ENCODE results near the gene MGST1. TPM values are rescaled to one million over a fixed set of nuclear protein-coding genes. Genes with fewer than 3 reads are reported as not detected.
"Not testable (repeated sequence)": the region's sequence is repeated elsewhere in the genome, so short reads cannot be mapped to it uniquely, and the experiment has no call there.

The MGST1 gene
- total and polyA plus RNA-seq, 4 donors = 15.1 to 152 (median 76.1) TPM

GRCh38 chr12:16401835-16402234 is 54.4 kb downstream of the MGST1 start:
- H3K27me3 ChIP-seq (ENCODE audit: control insufficient read depth, insufficient read depth, low read length); DNase-seq (ENCODE audit: low read depth in 4 of 6, low spot score in 6 of 6); H3K4me3 ChIP-seq (ENCODE audit: low read depth, low read length); H3K9me3 ChIP-seq (ENCODE audit: control insufficient read depth, insufficient read depth, low read length); H3K27ac ChIP-seq (ENCODE audit: low read depth, low read length); H3K36me3 ChIP-seq (ENCODE audit: control insufficient read depth, insufficient read depth, low read length); H3K4me1 ChIP-seq (ENCODE audit: control insufficient read depth, insufficient read depth, low read length): not testable (repeated sequence)
- WGBS (ENCODE audit: insufficient coverage) = 64% methylated on average over 1 of the region's 1 CpG

GRCh38 chr12:16407346-16407745 is 59.9 kb downstream of the MGST1 start:
- Histone ChIP-seq H3K36me3 (ENCODE audit: control insufficient read depth, insufficient read depth, low read length) (no peaks in the 10 kb centered on the region), H3K27ac (ENCODE audit: low read depth, low read length) (no peak overlapping the region)
- WGBS (ENCODE audit: insufficient coverage) = no CpG with 5 or more reads among the region's 1 CpG

More at GRCh38 chr12:16407346-16407745, 59.9 kb downstream of the MGST1 start:
- Histone ChIP-seq H3K4me1 (ENCODE audit: control insufficient read depth, insufficient read depth, low read length) (no peaks in the 10 kb centered on the region), H3K27me3 (ENCODE audit: control insufficient read depth, insufficient read depth, low read length) (no peaks in the 10 kb centered on the region), H3K9me3 (ENCODE audit: control insufficient read depth, insufficient read depth, low read length) (no peaks in the 10 kb centered on the region), H3K4me3 (ENCODE audit: low read depth, low read length) (no peak overlapping the region)
- no peak for DNase-seq (ENCODE audit: low read depth in 4 of 6, low spot score in 6 of 6)

Other genes starting within 250 kb of the MGST1 start
- under 1 TPM; 0.06 to 0.10 TPM for gene SLC15A5, start 70.0 kb upstream of the MGST1 start, total RNA-seq
- gene SLC15A5, start 70.0 kb upstream of the MGST1 start, polyA plus RNA-seq (ENCODE audit: insufficient read length in 2 of 2) = under 1 TPM; 0.09 to 0.11 TPM

Measured in spinal cord (tissue), 10 donors.